HEK293 (cell line): ENCODE data around the gene CTNNA2.
"Not testable (repeated sequence)": the region's sequence is repeated elsewhere in the genome, so short reads cannot be mapped to it uniquely, and the experiment has no call there.

ENCODE experiments used
- CTCF ChIA-PET: fragments of 350-600 bp; formaldehyde crosslinking; extraction: SDS; loops from one replicate; lab custom pipeline; 2021; ENCODE audit warnings: antibody characterized with exemption; lab: Yijun Ruan, JAX
- POLR2A ChIA-PET: fragments of 300-600 bp; formaldehyde crosslinking; extraction: SDS; loops from one replicate; lab custom pipeline; 2020; ENCODE audit warnings: antibody characterized with exemption, inconsistent platforms; lab: Yijun Ruan, JAX
- H3K27ac ChIP-seq: fragments of 200-500 bp; sonication (Bioruptor generic); 2 replicates; pipeline ENCODE4 v1.5.1; 2014; ENCODE audit warnings: low read depth, low read length, control low read depth, inconsistent platforms; ENCODE audit errors: extremely low read depth
- H3K36me3 ChIP-seq, 2 experiments: fragments of 200-500 bp in 1 of 2; sonication (Bioruptor generic) in 1 of 2; 1 replicate in 1 of 2; 2 replicates in 1 of 2; pipeline ENCODE4 v1.5.1; 2014 to 2017; ENCODE audit warnings: inconsistent platforms in 2 of 2, low read length in 2 of 2; ENCODE audit not compliant: control insufficient read depth in 2 of 2, insufficient read depth in 1 of 2
- H3K4me1 ChIP-seq: fragments of 200-500 bp; sonication (Bioruptor generic); 2 replicates; pipeline ENCODE4 v1.5.1; 2014; ENCODE audit warnings: mild to moderate bottlenecking, low read length, inconsistent platforms; ENCODE audit not compliant: control insufficient read depth, insufficient read depth
- H3K4me3 ChIP-seq: 2 replicates; pipeline ENCODE4 v1.5.1; 2011; ENCODE audit warnings: low read depth, mild to moderate bottlenecking, control low read depth, low read length, moderate library complexity
- H3K9me3 ChIP-seq: fragments of 200-500 bp; sonication (Bioruptor generic); 2 replicates; pipeline ENCODE4 v1.5.1; 2014; ENCODE audit warnings: low read depth, low read length, inconsistent platforms; ENCODE audit not compliant: control insufficient read depth, insufficient read depth
- ATF2 ChIP-seq: fragments of 450-650 bp; formaldehyde crosslinking; IDR thresholded peaks from 2 replicates; pipeline ENCODE4 v1.5.1; 2016; ENCODE audit warnings: missing biosample characterization, missing genetic modification characterization, low read depth
- EGR2 ChIP-seq: fragments of 450-650 bp; formaldehyde crosslinking; IDR thresholded peaks from 2 replicates; pipeline ENCODE4 v1.5.1; 2016; ENCODE audit warnings: low read depth, missing biosample characterization, missing genetic modification characterization
- PRDM4 ChIP-seq: fragments of 450-650 bp; formaldehyde crosslinking; IDR thresholded peaks from 2 replicates; pipeline ENCODE4 v1.5.1; 2017; ENCODE audit warnings: missing biosample characterization, missing genetic modification characterization
- SCRT1 ChIP-seq: fragments of 450-650 bp; formaldehyde crosslinking; IDR thresholded peaks from 2 replicates; pipeline ENCODE4 v1.5.1; 2016; ENCODE audit warnings: missing biosample characterization, missing genetic modification characterization, borderline replicate concordance
- SP3 ChIP-seq: fragments of 450-650 bp; formaldehyde crosslinking; IDR thresholded peaks from 2 replicates; pipeline ENCODE4 v1.5.1; 2016; ENCODE audit warnings: missing biosample characterization, missing genetic modification characterization
- SP7 ChIP-seq: fragments of 450-650 bp; formaldehyde crosslinking; IDR thresholded peaks from 2 replicates; pipeline ENCODE4 v1.5.1; 2016; ENCODE audit warnings: missing biosample characterization, missing genetic modification characterization
- ZFP41 ChIP-seq: fragments of 450-650 bp; formaldehyde crosslinking; IDR thresholded peaks from 2 replicates; pipeline ENCODE4 v1.5.1; 2016; ENCODE audit warnings: missing biosample characterization, missing genetic modification characterization, borderline replicate concordance
- ZNF248 ChIP-seq: fragments of 450-650 bp; formaldehyde crosslinking; IDR thresholded peaks from 2 replicates; pipeline ENCODE4 v1.5.1; 2017; ENCODE audit warnings: missing biosample characterization, missing genetic modification characterization
- ZNF280C ChIP-seq: fragments of 450-650 bp; formaldehyde crosslinking; IDR thresholded peaks from 2 replicates; pipeline ENCODE4 v1.5.1; 2016; ENCODE audit warnings: missing biosample characterization, missing genetic modification characterization
- ZNF449 ChIP-seq: fragments of 450-650 bp; formaldehyde crosslinking; IDR thresholded peaks from 2 replicates; pipeline ENCODE4 v1.5.1; 2017; ENCODE audit warnings: missing biosample characterization, mild to moderate bottlenecking, missing genetic modification characterization, moderate library complexity
- ZNF510 ChIP-seq: fragments of 450-650 bp; formaldehyde crosslinking; IDR thresholded peaks from 2 replicates; pipeline ENCODE4 v1.5.1; 2018; ENCODE audit warnings: mild to moderate bottlenecking, missing genetic modification characterization, missing biosample characterization; ENCODE audit not compliant: insufficient replicate concordance
- ZNF585B ChIP-seq: fragments of 450-650 bp; formaldehyde crosslinking; IDR thresholded peaks from 2 replicates; pipeline ENCODE4 v1.5.1; 2016; ENCODE audit warnings: missing biosample characterization, missing genetic modification characterization
- ZNF623 ChIP-seq: fragments of 450-650 bp; formaldehyde crosslinking; IDR thresholded peaks from 2 replicates; pipeline ENCODE4 v1.5.1; 2016; ENCODE audit warnings: missing biosample characterization, missing genetic modification characterization
- ZNF660 ChIP-seq: fragments of 450-650 bp; IDR thresholded peaks from 2 replicates; pipeline ENCODE4 v1.5.1; 2018; ENCODE audit warnings: missing biosample characterization, mild to moderate bottlenecking, missing genetic modification characterization
- ZNF677 ChIP-seq: fragments of 450-650 bp; IDR thresholded peaks from 2 replicates; pipeline ENCODE4 v1.5.0; 2018; ENCODE audit warnings: missing biosample characterization, mild to moderate bottlenecking, missing genetic modification characterization, moderate library complexity
- ZNF76 ChIP-seq: fragments of 450-650 bp; formaldehyde crosslinking; IDR thresholded peaks from 2 replicates; pipeline ENCODE4; 2016; ENCODE audit warnings: low read depth, missing biosample characterization, missing genetic modification characterization, borderline replicate concordance
- ZSCAN18 ChIP-seq: fragments of 450-650 bp; formaldehyde crosslinking; IDR thresholded peaks from 2 replicates; pipeline ENCODE4 v1.5.1; 2016; ENCODE audit warnings: missing biosample characterization, missing genetic modification characterization
- ZSCAN23 ChIP-seq: fragments of 450-650 bp; formaldehyde crosslinking; IDR thresholded peaks from 2 replicates; pipeline ENCODE4 v1.5.1; 2016; ENCODE audit warnings: missing biosample characterization, missing genetic modification characterization

Gene CTNNA2

GRCh38 chr2:80030135-80030534 is 517.3 kb downstream of the CTNNA2 start:
- POLR2A ChIA-PET, result interaction anchor here (0.7 kb wide), 1 partner anchor 34 kb away, joined by 4 read pairs; no protein-coding TSS in a partner anchor
- H3K36me3 ChIP-seq, result no peaks in the 10 kb centered on the region
- CTCF ChIA-PET, result no interaction called here
- no peak overlapping the region for H3K27ac ChIP-seq
- TF ChIP-seq ZNF585B (tag by site-specific recombination), result no peak
- no peak for TF ChIP-seq ATF2 (tag by site-specific recombination)
- no peak for TF ChIP-seq ZSCAN18 (tag by site-specific recombination)
- no peak for TF ChIP-seq ZNF76
- TF ChIP-seq ZNF248 (tag by site-specific recombination), result no peak
- TF ChIP-seq ZNF660 (tag by site-specific recombination), result no peak
- no peak for TF ChIP-seq SP7 (tag by site-specific recombination)
- no peaks in the 10 kb centered on the region for H3K4me1 ChIP-seq
- no peaks in the 10 kb centered on the region for H3K9me3 ChIP-seq
- no peak overlapping the region for H3K4me3 ChIP-seq

- CTCF ChIA-PET, result interaction anchor here (0.6 to 1.0 kb wide), 2 partner anchors 12 to 52 kb away, joined by 3 to 4 read pairs; no protein-coding TSS in a partner anchor
- H3K27ac ChIP-seq, H3K36me3 ChIP-seq, POLR2A ChIA-PET, H3K4me3 ChIP-seq, H3K4me1 ChIP-seq, H3K9me3 ChIP-seq: not testable (repeated sequence)
Measured at GRCh38 chr2:80032684-80033083, 519.8 kb downstream of the CTNNA2 start.

GRCh38 chr2:80035749-80036285 is 523.0 kb downstream of the CTNNA2 start:
- H3K27ac ChIP-seq, result no peak overlapping the region
- ChIA-PET POLR2A (no interaction called here), CTCF (interaction anchor here (1.0 kb wide), 1 partner anchor 37 kb away, joined by 3 read pairs; no protein-coding TSS in a partner anchor)
- H3K4me3 ChIP-seq, result no peak overlapping the region
- H3K4me1 ChIP-seq, result no peaks in the 10 kb centered on the region
- H3K36me3 ChIP-seq, result no peaks in the 10 kb centered on the region
- H3K9me3 ChIP-seq, result no peaks in the 10 kb centered on the region
- TF ChIP-seq SP3 (tag by site-specific recombination) (no peak), PRDM4 (no peak), ZNF623 (no peak), ZNF280C (no peak), ZNF510 (tag by site-specific recombination) (no peak), SCRT1 (no peak), ZNF449 (no peak), ZFP41 (tag by site-specific recombination) (no peak), ZSCAN23 (tag by site-specific recombination) (no peak), ZNF677 (tag by site-specific recombination) (no peak), EGR2 (tag by site-specific recombination) (no peak)
